ENCODE measurements around the gene GAB2. TPM values are rescaled to one million over a fixed set of nuclear protein-coding genes. Genes with fewer than 3 reads are reported as not detected.

Gene GAB2
- total RNA-seq, 1 experiment from 2014 or later: 3.3 TPM

DNA sequence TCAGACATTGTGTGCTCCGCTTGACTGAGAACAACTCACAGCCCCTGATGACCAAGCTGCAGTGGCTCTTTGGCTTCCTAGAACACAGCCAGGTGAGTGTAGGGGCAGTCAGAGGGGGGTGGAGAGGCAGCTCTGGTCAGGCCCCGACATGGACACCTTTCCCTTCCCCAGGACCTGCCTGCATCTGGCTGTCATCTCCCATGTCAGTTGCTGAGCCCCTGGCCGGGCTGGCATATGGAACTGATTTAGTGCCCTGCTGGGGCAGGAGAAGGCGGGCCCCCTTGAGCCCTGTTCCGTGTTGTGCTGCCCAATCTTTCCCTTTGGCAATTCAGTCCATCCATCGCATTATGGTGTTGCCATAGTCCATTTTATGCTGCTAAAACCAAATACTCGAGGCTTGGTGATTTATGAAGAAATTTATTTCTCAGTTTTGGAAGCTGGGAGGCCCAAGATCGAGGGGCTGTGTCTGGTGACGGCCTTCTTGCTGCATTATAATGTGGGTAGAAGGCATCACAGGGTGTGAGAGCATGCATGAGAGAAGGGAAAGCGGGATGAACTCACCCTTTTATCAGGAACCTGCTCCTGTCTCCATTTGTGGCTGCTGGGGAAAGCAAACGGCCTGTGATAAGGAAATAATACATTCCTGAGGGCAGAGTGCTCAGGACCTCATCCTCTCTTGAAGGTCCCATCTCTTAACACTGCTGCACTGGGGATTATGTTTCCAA lies 209.9 kb downstream of the GAB2 start:
- no CpG with 5 or more reads among the region's 11 CpGs for WGBS (ENCODE audit: extremely low coverage, insufficient read length, low lambda C conversion rate)
- Histone ChIP-seq H3K4me1 (ENCODE audit: insufficient read depth, low read length) (no peaks in the 10 kb centered on the region), H3K27me3 (ENCODE audit: insufficient read depth, low read length) (no peaks in the 10 kb centered on the region), H3K9ac (ENCODE audit: extremely low read depth, insufficient read length, low read length) (no peak overlapping the region), H4K5ac (ENCODE audit: insufficient read length, low read depth, low read length) (no peak overlapping the region), H2BK120ac (ENCODE audit: low read depth, low read length, poor library complexity, severe bottlenecking) (no peak overlapping the region), H3K14ac (ENCODE audit: insufficient read depth, low read length) (no peak overlapping the region), H2BK5ac (ENCODE audit: insufficient read length, low read length) (no peak overlapping the region), H3T11ph (ENCODE audit: low read length) (no peak overlapping the region), H2BK20ac (ENCODE audit: low read depth, low read length, poor library complexity, severe bottlenecking) (no peak overlapping the region), H3K27ac (ENCODE audit: insufficient read length, low read depth, low read length) (no peak overlapping the region), H4K8ac (replicated peaks; ENCODE audit: insufficient read length, low read depth, low read length) (no peak overlapping the region), H4K20me1 (ENCODE audit: control insufficient read depth, insufficient read depth, insufficient read length) (no peaks in the 10 kb centered on the region), H3K23ac (ENCODE audit: insufficient read length, low read depth, low read length) (no peak overlapping the region), H3K79me2 (ENCODE audit: insufficient read depth, low read length) (no peaks in the 10 kb centered on the region), H4K91ac (ENCODE audit: insufficient read length, low read depth, low read length) (no peak overlapping the region), H2BK15ac (ENCODE audit: low read depth, low read length) (no peak overlapping the region), H3K23me2 (ENCODE audit: insufficient read length, low read depth, low read length, poor library complexity, severe bottlenecking) (no peaks in the 10 kb centered on the region), H3K56ac (ENCODE audit: insufficient read length, low read depth, low read length) (no peak overlapping the region), H3K79me1 (ENCODE audit: insufficient read depth, low read depth, low read length, poor library complexity, severe bottlenecking) (no peaks in the 10 kb centered on the region), H3K4ac (ENCODE audit: low read depth, low read length) (no peak overlapping the region), H2AFZ (ENCODE audit: low read length) (no peak overlapping the region), H3K4me2 (ENCODE audit: insufficient read depth, insufficient read length, low read length) (no peak overlapping the region), H2AK5ac (ENCODE audit: insufficient read length, low read length) (no peak overlapping the region), H2BK12ac (ENCODE audit: insufficient read length, low read depth, low read length) (no peak overlapping the region), H3K18ac (ENCODE audit: insufficient read length, low read depth, low read length) (no peak overlapping the region), H3K9me3 (ENCODE audit: control insufficient read depth, low read depth, low read length) (no peaks in the 10 kb centered on the region)
- Mint-ChIP-seq H3K27me3 (ENCODE audit: low read depth) (no peaks in the 10 kb centered on the region; the same call in 1 of the 2 replicates), H3K36me3 (ENCODE audit: insufficient read depth in 1 of 3, low read depth in 3 of 3) (peaks cover 11 to 27% (median 18%) of the 10 kb centered on the region in 3 experiments; a peak in 6 of 7 replicates), H3K27ac (peak overlapping the region in 1 of 3 experiments; percentile 68; a peak in 1 of 7 replicates), H3K9me3 (no peaks in the 10 kb centered on the region), H3K4me1 (peaks cover 5% of the 10 kb centered on the region in 2 experiments; a peak in 3 of 4 replicates), H3K4me3 (no peak overlapping the region)
- no peak for DNase-seq
- TF ChIP-seq, protein P1, sequence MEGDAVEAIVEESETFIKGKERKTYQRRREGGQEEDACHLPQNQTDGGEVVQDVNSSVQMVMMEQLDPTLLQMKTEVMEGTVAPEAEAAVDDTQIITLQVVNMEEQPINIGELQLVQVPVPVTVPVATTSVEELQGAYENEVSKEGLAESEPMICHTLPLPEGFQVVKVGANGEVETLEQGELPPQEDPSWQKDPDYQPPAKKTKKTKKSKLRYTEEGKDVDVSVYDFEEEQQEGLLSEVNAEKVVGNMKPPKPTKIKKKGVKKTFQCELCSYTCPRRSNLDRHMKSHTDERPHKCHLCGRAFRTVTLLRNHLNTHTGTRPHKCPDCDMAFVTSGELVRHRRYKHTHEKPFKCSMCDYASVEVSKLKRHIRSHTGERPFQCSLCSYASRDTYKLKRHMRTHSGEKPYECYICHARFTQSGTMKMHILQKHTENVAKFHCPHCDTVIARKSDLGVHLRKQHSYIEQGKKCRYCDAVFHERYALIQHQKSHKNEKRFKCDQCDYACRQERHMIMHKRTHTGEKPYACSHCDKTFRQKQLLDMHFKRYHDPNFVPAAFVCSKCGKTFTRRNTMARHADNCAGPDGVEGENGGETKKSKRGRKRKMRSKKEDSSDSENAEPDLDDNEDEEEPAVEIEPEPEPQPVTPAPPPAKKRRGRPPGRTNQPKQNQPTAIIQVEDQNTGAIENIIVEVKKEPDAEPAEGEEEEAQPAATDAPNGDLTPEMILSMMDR (conservative IDR thresholded peaks at IDR 0.05): no peak

All from H9 (cell line).